Liver (tissue), 9 donors: ENCODE measurements around the gene DENND1C. TPM values are rescaled to one million over a fixed set of nuclear protein-coding genes. Genes with fewer than 3 reads are reported as not detected.
"Not testable (repeated sequence)": the region's sequence is repeated elsewhere in the genome, so short reads cannot be mapped to it uniquely, and the experiment has no call there.

Experiments
- DNase-seq: peaks from one replicate; pipeline ENCODE4 v3.0.0-alpha.2; 2017; ENCODE audit warnings: low spot score
- H3K27ac ChIP-seq, 2 donors: one replicate each; pipeline ENCODE4 v1.7.0; 2013; ENCODE audit warnings: inconsistent platforms in 2 of 2, low read length in 2 of 2, control low read depth in 1 of 2, low read depth in 1 of 2, mild to moderate bottlenecking in 1 of 2
- H3K27me3 ChIP-seq, 4 donors: one replicate each; pipeline versions ENCODE4 v1.6.1 to v1.7.0; 2013; ENCODE audit warnings: low read length in 3 of 4, inconsistent platforms in 1 of 4, mild to moderate bottlenecking in 1 of 4, moderate library complexity in 1 of 4; ENCODE audit not compliant: control insufficient read depth in 4 of 4, insufficient read depth in 4 of 4
- H3K36me3 ChIP-seq, 4 donors: one replicate each; pipeline versions ENCODE4 v1.6.1 to v1.7.0; 2013; ENCODE audit warnings: low read length in 3 of 4, mild to moderate bottlenecking in 3 of 4, low read depth in 1 of 4, moderate library complexity in 1 of 4; ENCODE audit not compliant: control insufficient read depth in 4 of 4, insufficient read depth in 3 of 4
- H3K4me1 ChIP-seq, 4 donors: one replicate each; pipeline versions ENCODE4 v1.6.1 to v1.7.0; 2013; ENCODE audit warnings: low read length in 3 of 4, mild to moderate bottlenecking in 3 of 4, moderate library complexity in 1 of 4; ENCODE audit not compliant: control insufficient read depth in 4 of 4, insufficient read depth in 4 of 4
- H3K4me3 ChIP-seq, 3 donors: one replicate each; pipeline versions ENCODE4 v1.6.1 to v1.7.0; 2013; ENCODE audit warnings: low read length in 3 of 3, control low read depth in 1 of 3, low read depth in 1 of 3, mild to moderate bottlenecking in 1 of 3
- H3K9ac ChIP-seq, 2 donors: one replicate each; pipeline ENCODE4 v1.7.0; 2013; ENCODE audit warnings: low read length in 2 of 2, mild to moderate bottlenecking in 2 of 2, moderate library complexity in 2 of 2, control low read depth in 1 of 2, low read depth in 1 of 2
- H3K9me3 ChIP-seq, 4 donors: one replicate each; pipeline versions ENCODE4 v1.6.1 to v1.7.0; 2013; ENCODE audit warnings: low read length in 3 of 4; ENCODE audit not compliant: control insufficient read depth in 4 of 4
- EGR1 ChIP-seq, 2 donors: IDR thresholded peaks; 2 replicates each; pipeline ENCODE4 v1.6.1; 2016 to 2018; ENCODE audit warnings: antibody characterized with exemption in 2 of 2, low read depth in 2 of 2
- FOXA1 ChIP-seq: IDR thresholded peaks from 2 replicates; pipeline ENCODE4 v1.6.1; 2016; ENCODE audit warnings: antibody characterized with exemption
- FOXA2 ChIP-seq: IDR thresholded peaks from 2 replicates; pipeline ENCODE4 v1.6.1; 2016; ENCODE audit warnings: antibody characterized with exemption
- GABPA ChIP-seq, 2 donors: IDR thresholded peaks in 1 of 2; conservative IDR thresholded peaks in 1 of 2; 2 replicates each; pipeline ENCODE4 v1.6.1; 2016; ENCODE audit warnings: antibody characterized with exemption in 2 of 2, mild to moderate bottlenecking in 1 of 2, moderate library complexity in 1 of 2
- HNF4A ChIP-seq, 2 donors: conservative IDR thresholded peaks; 2 replicates each; pipeline ENCODE4 v1.6.1; 2016; ENCODE audit warnings: antibody characterized with exemption in 2 of 2, mild to moderate bottlenecking in 2 of 2
- HNF4G ChIP-seq: IDR thresholded peaks from 2 replicates; pipeline ENCODE4 v1.6.1; 2016; ENCODE audit warnings: antibody characterized with exemption
- JUND ChIP-seq, 2 donors: IDR thresholded peaks; 2 replicates each; pipeline ENCODE4 v1.6.1; 2016; ENCODE audit warnings: antibody characterized with exemption in 2 of 2
- NR2F2 ChIP-seq: IDR thresholded peaks from 2 replicates; pipeline ENCODE4 v1.6.1; 2016; ENCODE audit warnings: antibody characterized with exemption
- RAD21 ChIP-seq, 2 donors: IDR thresholded peaks; 2 replicates each; pipeline ENCODE4 v1.6.1; 2016; ENCODE audit warnings: antibody characterized with exemption in 2 of 2, mild to moderate bottlenecking in 2 of 2
- RXRA ChIP-seq, 2 donors: IDR thresholded peaks; 2 replicates each; pipeline ENCODE4 v1.6.1; 2017 to 2018; ENCODE audit warnings: antibody characterized with exemption in 2 of 2, mild to moderate bottlenecking in 1 of 2
- SP1 ChIP-seq: IDR thresholded peaks from 2 replicates; pipeline ENCODE4 v1.6.1; 2018; ENCODE audit warnings: antibody characterized with exemption, mild to moderate bottlenecking
- TAF1 ChIP-seq: conservative IDR thresholded peaks from 2 replicates; pipeline ENCODE4 v1.6.1; 2016; ENCODE audit warnings: antibody characterized with exemption, mild to moderate bottlenecking
- YY1 ChIP-seq: IDR thresholded peaks from 2 replicates; pipeline ENCODE4 v1.6.1; 2016; ENCODE audit warnings: antibody characterized with exemption, mild to moderate bottlenecking
- WGBS: extraction: QIAGEN DNeasy Blood & Tissue Kit; methylation state at CpG from one replicate; pipeline ENCODE4 v1.1.7; 2013; 5-methylcytosine and 5-hydroxymethylcytosine counted together
- polyA plus RNA-seq, 2 donors: library from polyadenylated mRNA; stranded (reverse) in 1 of 2; unstranded in 1 of 2; fragments of 200-250 nt in 1 of 2; fragments of >200 nt in 1 of 2; fragmentation: Nextera tagmentation in 1 of 2; extraction: Ambion mirVana in 1 of 2; gene quantifications; one replicate each; pipeline versions ENCODE4 v1.2.1 to v1.2.3, GENCODE V29; 2013 to 2015
- total RNA-seq, 2 donors: library from RNA; depleted of rRNA; stranded (reverse); fragments of >200 nt; gene quantifications; one replicate each; pipeline ENCODE4 v1.2.3, GENCODE V29; 2014
- TF ChIP-seq, protein P1 (sequence below): IDR thresholded peaks from 2 replicates; pipeline ENCODE4 v1.6.1; 2016; ENCODE audit warnings: antibody characterized with exemption
- TF ChIP-seq, protein P2 (sequence below): IDR thresholded peaks from 2 replicates; pipeline ENCODE4 v1.6.1; 2016; ENCODE audit warnings: antibody characterized with exemption
- TF ChIP-seq, protein P3 (sequence below): IDR thresholded peaks from 2 replicates; pipeline ENCODE4 v1.6.1; 2016; ENCODE audit warnings: antibody characterized with exemption
- donor health status: healthy.
- donor health status: healthy.
- donor health status: healthy.
- donor health status: healthy.
- donor health status: healthy.

The DENND1C gene
- total and polyA plus RNA-seq, 4 donors = 0.99 to 1.5 (median 1.2) TPM

DNA sequence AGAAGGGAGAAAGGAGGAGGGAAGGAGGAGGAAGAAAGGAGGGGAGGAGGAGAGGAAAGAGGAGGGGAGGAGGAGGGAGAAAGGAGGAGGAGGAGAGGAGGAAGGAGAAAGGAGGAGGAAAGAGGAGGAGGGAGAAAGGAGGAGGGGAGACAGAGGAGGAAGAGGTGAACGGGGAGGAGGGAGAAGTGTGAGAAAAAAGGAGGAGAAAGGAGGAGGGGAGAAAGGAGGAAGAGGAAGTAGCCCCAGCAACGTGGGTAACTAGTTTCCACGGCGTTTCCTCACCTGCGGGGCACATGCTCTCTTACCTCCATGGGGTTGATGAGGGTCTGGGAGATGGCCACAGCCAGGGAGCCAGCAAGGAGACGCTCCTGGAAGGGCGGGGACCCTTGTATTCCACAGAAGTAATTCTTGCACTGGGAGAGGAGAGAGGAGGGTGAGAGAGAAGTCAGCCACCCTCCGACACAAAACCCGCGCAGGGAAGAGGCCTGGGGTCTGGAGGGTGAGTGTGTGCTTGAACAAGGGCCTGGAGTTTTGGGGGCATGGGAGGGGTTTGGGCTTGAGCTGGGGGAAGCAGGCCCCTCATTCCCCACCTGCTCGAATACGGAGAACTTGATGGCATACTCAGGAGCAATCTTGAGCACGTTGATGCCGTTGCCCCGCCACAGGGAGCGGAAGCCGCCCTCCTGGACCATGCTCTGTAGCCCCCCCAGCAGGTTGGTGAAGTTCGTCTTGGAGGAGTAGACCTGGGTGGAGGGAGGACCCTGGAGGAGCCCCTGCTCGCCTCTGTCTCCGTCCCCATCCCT, 52.0 kb downstream of the DENND1C start:
- no peak for TF ChIP-seq YY1
- TF ChIP-seq JUND (IDR thresholded peaks at IDR 0.05) = no peak
- no peak for TF ChIP-seq HNF4A (conservative IDR thresholded peaks at IDR 0.05)
- no peak for TF ChIP-seq GABPA (IDR thresholded peaks at IDR 0.05 in 1 of 2, conservative IDR thresholded peaks at IDR 0.05 in 1 of 2)
- TF ChIP-seq FOXA1 = no peak
- no peak for TF ChIP-seq EGR1 (IDR thresholded peaks at IDR 0.05; ENCODE audit: low read depth in 2 of 2)
- TF ChIP-seq NR2F2 = no peak
- TF ChIP-seq, protein P1, sequence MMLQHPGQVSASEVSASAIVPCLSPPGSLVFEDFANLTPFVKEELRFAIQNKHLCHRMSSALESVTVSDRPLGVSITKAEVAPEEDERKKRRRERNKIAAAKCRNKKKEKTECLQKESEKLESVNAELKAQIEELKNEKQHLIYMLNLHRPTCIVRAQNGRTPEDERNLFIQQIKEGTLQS = no peak
- TF ChIP-seq, protein P2, sequence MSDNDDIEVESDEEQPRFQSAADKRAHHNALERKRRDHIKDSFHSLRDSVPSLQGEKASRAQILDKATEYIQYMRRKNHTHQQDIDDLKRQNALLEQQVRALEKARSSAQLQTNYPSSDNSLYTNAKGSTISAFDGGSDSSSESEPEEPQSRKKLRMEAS = no peak
- TF ChIP-seq TAF1 = no peak
- TF ChIP-seq RXRA (IDR thresholded peaks at IDR 0.05) = no peak
- Histone ChIP-seq H3K36me3 (no peaks in the 10 kb centered on the region), H3K9me3 (no peaks in the 10 kb centered on the region), H3K27ac (no peak overlapping the region), H3K4me1 (peaks cover 0 to 5% (median 2%) of the 10 kb centered on the region in 4 donors), H3K27me3 (no peaks in the 10 kb centered on the region), H3K4me3 (no peak overlapping the region), H3K9ac (no peak overlapping the region)
- 61% methylated on average over 20 of the region's 20 CpGs for WGBS
- no peak for DNase-seq

DNA sequence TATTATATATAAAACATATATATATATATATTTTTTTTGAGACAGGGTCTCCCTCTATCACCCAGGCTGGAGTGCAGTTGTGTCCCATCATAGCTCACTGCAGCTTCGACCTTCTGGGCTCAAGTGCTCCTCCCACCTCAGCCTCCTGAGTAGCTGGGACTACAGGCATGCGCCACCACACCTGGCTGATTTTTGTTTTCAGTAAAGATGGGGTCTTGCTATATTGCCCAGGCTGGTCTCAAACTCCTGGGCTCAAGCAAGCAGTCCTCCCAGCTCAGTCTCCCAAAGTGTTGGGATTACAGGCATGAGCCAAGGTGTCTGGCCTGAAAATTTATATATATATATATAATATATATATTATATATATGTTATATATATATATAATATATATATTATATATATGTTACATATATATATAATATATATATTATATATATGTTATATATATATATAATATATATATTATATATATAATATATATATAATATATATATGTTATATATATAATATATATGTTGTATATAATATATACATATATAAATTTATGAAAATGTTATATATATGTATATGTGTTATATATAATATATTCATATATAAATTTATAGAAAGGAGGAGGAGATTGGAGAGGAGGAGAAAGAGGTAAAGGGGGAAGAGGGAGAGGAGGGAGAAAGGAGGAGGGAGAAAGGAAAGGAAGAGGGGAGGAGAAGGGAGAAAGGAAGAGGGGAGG, 52.7 kb downstream of the DENND1C start:
- not testable (repeated sequence) for H3K27me3 ChIP-seq, H3K36me3 ChIP-seq, H3K4me1 ChIP-seq, H3K9ac ChIP-seq, H3K4me3 ChIP-seq, H3K27ac ChIP-seq, DNase-seq, H3K9me3 ChIP-seq
- 87% methylated on average over 2 of the region's 2 CpGs for WGBS

DNA sequence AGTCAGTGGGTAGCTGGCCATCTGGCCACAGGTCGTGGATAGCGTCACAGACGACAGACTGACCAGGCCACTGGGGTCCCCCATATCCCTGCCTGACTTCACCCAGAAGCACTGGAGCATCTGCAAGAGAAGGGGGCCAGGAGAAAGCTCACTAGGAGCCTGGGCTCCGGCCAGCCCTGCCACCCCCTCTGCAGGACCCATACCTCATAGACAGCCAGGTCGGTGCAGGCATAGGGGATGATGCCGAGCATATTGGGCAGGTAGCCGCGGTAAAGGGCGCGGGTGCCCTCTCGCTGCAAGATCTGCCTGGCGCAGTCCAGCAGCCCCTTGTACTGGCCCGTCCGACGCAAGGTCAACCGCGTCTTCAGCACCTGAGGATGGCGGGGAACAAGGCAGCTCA, 54.5 kb downstream of the DENND1C start:
- no peak for TF ChIP-seq RAD21 (IDR thresholded peaks at IDR 0.05)
- TF ChIP-seq HNF4G = no peak
- no peak for TF ChIP-seq YY1
- no peak for TF ChIP-seq RXRA (IDR thresholded peaks at IDR 0.05)
- TF ChIP-seq, protein P2 = no peak
- no peak for TF ChIP-seq JUND (IDR thresholded peaks at IDR 0.05)
- TF ChIP-seq TAF1 = no peak
- TF ChIP-seq EGR1 (IDR thresholded peaks at IDR 0.05; ENCODE audit: low read depth in 2 of 2) = no peak
- TF ChIP-seq SP1 = no peak
- TF ChIP-seq, protein P1 = no peak
- no peak for TF ChIP-seq FOXA2
- no peak for TF ChIP-seq NR2F2
- TF ChIP-seq GABPA (IDR thresholded peaks at IDR 0.05 in 1 of 2, conservative IDR thresholded peaks at IDR 0.05 in 1 of 2) = no peak
- TF ChIP-seq, protein P3, sequence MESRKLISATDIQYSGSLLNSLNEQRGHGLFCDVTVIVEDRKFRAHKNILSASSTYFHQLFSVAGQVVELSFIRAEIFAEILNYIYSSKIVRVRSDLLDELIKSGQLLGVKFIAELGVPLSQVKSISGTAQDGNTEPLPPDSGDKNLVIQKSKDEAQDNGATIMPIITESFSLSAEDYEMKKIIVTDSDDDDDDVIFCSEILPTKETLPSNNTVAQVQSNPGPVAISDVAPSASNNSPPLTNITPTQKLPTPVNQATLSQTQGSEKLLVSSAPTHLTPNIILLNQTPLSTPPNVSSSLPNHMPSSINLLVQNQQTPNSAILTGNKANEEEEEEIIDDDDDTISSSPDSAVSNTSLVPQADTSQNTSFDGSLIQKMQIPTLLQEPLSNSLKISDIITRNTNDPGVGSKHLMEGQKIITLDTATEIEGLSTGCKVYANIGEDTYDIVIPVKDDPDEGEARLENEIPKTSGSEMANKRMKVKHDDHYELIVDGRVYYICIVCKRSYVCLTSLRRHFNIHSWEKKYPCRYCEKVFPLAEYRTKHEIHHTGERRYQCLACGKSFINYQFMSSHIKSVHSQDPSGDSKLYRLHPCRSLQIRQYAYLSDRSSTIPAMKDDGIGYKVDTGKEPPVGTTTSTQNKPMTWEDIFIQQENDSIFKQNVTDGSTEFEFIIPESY = no peak
- TF ChIP-seq FOXA1 = no peak
- Histone ChIP-seq H3K36me3 (peaks cover 0 to under 1% (median 0%) of the 10 kb centered on the region in 4 donors), H3K4me3 (no peak overlapping the region), H3K4me1 (peaks cover 1 to 23% (median 17%) of the 10 kb centered on the region in 4 donors), H3K27ac (no peak overlapping the region), H3K9me3 (no peaks in the 10 kb centered on the region), H3K9ac (no peak overlapping the region), H3K27me3 (no peaks in the 10 kb centered on the region)
- WGBS = 97% methylated on average over 18 of the region's 18 CpGs
- no peak for DNase-seq
